HepG2 (cell line): ENCODE data around the gene TMEM256. TPM values are rescaled to one million over a fixed set of nuclear protein-coding genes. Genes with fewer than 3 reads are reported as not detected.
A peak's percentile ranks its signal among the peaks of the same experiment; 100 is the strongest.

Experiments used
- ATAC-seq: fragments of 200-7000 bp; cut with Tn5 transposase; 3 replicates; pipeline ENCODE4 v1.9.1; 2020; ENCODE audit warnings: mild to moderate bottlenecking, moderate library complexity
- BruUV-seq: library from RNA; stranded (reverse); fragments of 400-500 nt; replicated peaks from 2 replicates; lab custom pipeline; 2021; lab: Mats Ljungman, UMichigan
- CTCF ChIA-PET: fragments of 300-600 bp; formaldehyde crosslinking; extraction: SDS; loops from one replicate; lab custom pipeline; 2021; ENCODE audit warnings: low total read pairs, inconsistent platforms, low intra/inter-chr PET ratio; lab: Yijun Ruan, JAX
- POLR2A ChIA-PET: fragments of 350-600 bp; sonication (Branson Sonifier 250); formaldehyde crosslinking; loops from one replicate; lab custom pipeline; 2020; ENCODE audit warnings: antibody characterized with exemption, inconsistent platforms; lab: Yijun Ruan, JAX
- DNase-seq: peaks from one replicate; pipeline ENCODE4 v3.0.0-alpha.2; 2015; ENCODE audit warnings: low spot score
- FAIRE-seq: peaks from 3 replicates; lab custom pipeline; 2011; peaks lifted over from hg19 to GRCh38; lab: Jason Lieb, UNC
- H2AFZ ChIP-seq: one replicate; pipeline ENCODE4 v1.6.1; 2011; ENCODE audit warnings: low read length, inconsistent platforms
- H3K27ac ChIP-seq: fragments of 300-600 bp; 3 replicates; pipeline ENCODE4 v1.8.0; 2011; ENCODE audit warnings: mixed run types, mild to moderate bottlenecking, mixed read lengths, low read length, inconsistent platforms; ENCODE audit not compliant: insufficient read depth; ENCODE audit errors: extremely low read length
- H3K27me3 ChIP-seq, 2 experiments: fragments of 200-600 bp in 1 of 2; 2 replicates in 1 of 2; 3 replicates in 1 of 2; pipeline versions ENCODE4 v1.6.0 to v1.8.0; 2011; ENCODE audit warnings: low read length in 2 of 2, mild to moderate bottlenecking in 2 of 2, moderate library complexity in 2 of 2, inconsistent platforms in 1 of 2; ENCODE audit not compliant: insufficient read depth in 2 of 2, control insufficient read depth in 1 of 2
- H3K36me3 ChIP-seq, 2 experiments: fragments of 200-600 bp in 1 of 2; replicated peaks in 1 of 2; 2 replicates in 1 of 2; 3 replicates in 1 of 2; pipeline versions ENCODE4 v1.5.1 to v1.8.0; 2011; ENCODE audit warnings: low read length in 2 of 2, inconsistent platforms in 1 of 2; ENCODE audit not compliant: insufficient read depth in 2 of 2, control insufficient read depth in 1 of 2
- H3K4me1 ChIP-seq: 2 replicates; pipeline ENCODE4 v1.5.1; 2012; ENCODE audit warnings: low read length, inconsistent platforms; ENCODE audit not compliant: insufficient read depth
- H3K4me2 ChIP-seq: 2 replicates; pipeline ENCODE4 v1.6.0; 2011; ENCODE audit warnings: low read depth, low read length, inconsistent platforms
- H3K4me3 ChIP-seq, 3 experiments: fragments of 200-600 bp in 1 of 3; sonication (generic), shearing (Covaris generic) in 1 of 3; replicated peaks in 1 of 3; 2 replicates each; pipeline ENCODE4 v1.5.1; 2011 to 2016; ENCODE audit warnings: low read length in 3 of 3, inconsistent platforms in 2 of 3, low read depth in 2 of 3, mild to moderate bottlenecking in 2 of 3, control low read depth in 1 of 3, mixed read lengths in 1 of 3; ENCODE audit not compliant: insufficient read depth in 1 of 3
- H3K79me2 ChIP-seq: one replicate; pipeline ENCODE4 v1.6.1; 2011; ENCODE audit warnings: low read length, inconsistent platforms; ENCODE audit not compliant: insufficient read depth
- H3K9ac ChIP-seq: 2 replicates; pipeline ENCODE4 v1.6.0; 2011; ENCODE audit warnings: mild to moderate bottlenecking, low read depth, low read length, inconsistent platforms; ENCODE audit not compliant: insufficient read depth
- H3K9me3 ChIP-seq: 2 replicates; pipeline ENCODE4 v1.5.1; 2012; ENCODE audit warnings: mild to moderate bottlenecking, low read length
- H4K20me1 ChIP-seq: 2 replicates; pipeline ENCODE4 v1.6.0; 2011; ENCODE audit warnings: inconsistent platforms, mild to moderate bottlenecking, low read length, moderate library complexity; ENCODE audit not compliant: insufficient read depth
- ARNTL ChIP-seq: sonication (generic); formaldehyde crosslinking; IDR thresholded peaks from 2 replicates; pipeline ENCODE4 v1.4.0; 2020; ENCODE audit warnings: mild to moderate bottlenecking, missing genetic modification reagents
- ATF7 ChIP-seq, 2 experiments: fragments of 450-650 bp in 1 of 2; sonication (generic) in 1 of 2; formaldehyde crosslinking in 1 of 2; IDR thresholded peaks; 2 replicates each; pipeline versions ENCODE4 v1.4.0 to v1.6.1; 2016 to 2020; ENCODE audit warnings: antibody characterized with exemption in 1 of 2, mild to moderate bottlenecking in 1 of 2, missing genetic modification reagents in 1 of 2
- CREB1 ChIP-seq, 2 experiments: fragments of 450-650 bp in 1 of 2; IDR thresholded peaks; 2 replicates each; pipeline ENCODE4 v1.6.1; 2016 to 2017; ENCODE audit warnings: control low read depth in 1 of 2, mild to moderate bottlenecking in 1 of 2, missing compliant biosample characterization in 1 of 2, missing genetic modification characterization in 1 of 2
- FIP1L1 ChIP-seq: fragments of 200-400 bp; formaldehyde crosslinking; IDR thresholded peaks from 2 replicates; pipeline ENCODE4 v1.6.1; 2018; ENCODE audit warnings: low read depth, mild to moderate bottlenecking, low read length, moderate library complexity, borderline replicate concordance; ENCODE audit not compliant: insufficient read depth
- GPBP1L1 ChIP-seq: sonication (generic); formaldehyde crosslinking; IDR thresholded peaks from 2 replicates; pipeline ENCODE4 v1.5.0; 2020; ENCODE audit warnings: mild to moderate bottlenecking, missing genetic modification reagents
- HIVEP1 ChIP-seq: sonication (generic); formaldehyde crosslinking; IDR thresholded peaks from 2 replicates; pipeline ENCODE4 v1.4.0; 2020; ENCODE audit warnings: mild to moderate bottlenecking, missing genetic modification reagents
- ZBTB14 ChIP-seq: sonication (generic); formaldehyde crosslinking; IDR thresholded peaks from 2 replicates; pipeline ENCODE4 v1.4.0; 2020; ENCODE audit warnings: missing genetic modification reagents
- ZNF329 ChIP-seq: sonication (generic); formaldehyde crosslinking; IDR thresholded peaks from 2 replicates; pipeline ENCODE4 v1.9.0; 2021; ENCODE audit warnings: low read depth, mild to moderate bottlenecking, missing genetic modification reagents
- ZNF350 ChIP-seq: sonication (generic); formaldehyde crosslinking; IDR thresholded peaks from 2 replicates; pipeline ENCODE4 v1.4.0; 2020; ENCODE audit warnings: mild to moderate bottlenecking, low read depth, missing genetic modification reagents, borderline replicate concordance
- ZNF484 ChIP-seq: sonication (generic); formaldehyde crosslinking; IDR thresholded peaks from 2 replicates; pipeline ENCODE4 v1.5.1; 2020; ENCODE audit warnings: mild to moderate bottlenecking, low read depth, missing genetic modification reagents, borderline replicate concordance
- ZNF75D ChIP-seq: sonication (generic); formaldehyde crosslinking; IDR thresholded peaks from 2 replicates; pipeline ENCODE4 v1.8.1; 2023; ENCODE audit warnings: missing genetic modification reagents, mild to moderate bottlenecking, borderline replicate concordance
- WGBS: methylation state at CpG from one replicate; pipeline ENCODE4 v1.1.6; 2017; ENCODE audit warnings: low lambda C conversion rate; 5-methylcytosine and 5-hydroxymethylcytosine counted together
- in situ Hi-C: cut with HindIII; loops from 2 replicates; pipeline ENCODE4 v1.10.0; 2017; ENCODE audit warnings: low pct_unique_long_range_greater_than_20kb; ENCODE audit not compliant: extremely low pct_ligation_motif_present
- intact Hi-C: fragments of 100-400 bp; cut with micrococcal nuclease; formaldehyde crosslinking; loops from one replicate; pipeline ENCODE4 v1.10.0; 2022; ENCODE audit not compliant: unreplicated experiment
- polyA plus RNA-seq, 8 experiments: library from polyadenylated mRNA; depleted of rRNA in 3 of 8; stranded (reverse) in 7 of 8; unstranded in 1 of 8; fragments of >200 nt; fragmentation: Illumina TruSeq in 4 of 8; extraction: Trizol in 4 of 8; gene quantifications; 2 replicates each; pipeline versions ENCODE4 v1.2.1 to v1.2.3, GENCODE V29; 2011 to 2016; ENCODE audit warnings: low read depth in 4 of 8, missing spikeins in 1 of 8, mixed read lengths in 1 of 8; ENCODE audit not compliant: insufficient read depth in 1 of 8
- total RNA-seq, 5 experiments: library from RNA; depleted of rRNA; stranded (reverse); fragments of >200 nt; fragmentation: Illumina TruSeq; extraction: Trizol; gene quantifications; 2 replicates each; pipeline ENCODE4 v1.2.3, GENCODE V29; 2016; ENCODE audit warnings: low read depth in 1 of 5
- TF ChIP-seq, protein P1 (sequence below): sonication (generic); formaldehyde crosslinking; IDR thresholded peaks from 2 replicates; pipeline ENCODE4 v1.4.0; 2020; ENCODE audit warnings: missing genetic modification reagents
- TF ChIP-seq, protein P2 (sequence below): IDR thresholded peaks from 2 replicates; pipeline ENCODE4 v1.6.1; 2018; ENCODE audit warnings: missing genetic modification reagents, mild to moderate bottlenecking, missing compliant biosample characterization

TMEM256 gene
- total and polyA plus RNA-seq, 2 of the 13 experiments (the other 11 are each of a cell fraction or from before 2014, with no cell fraction given): 231 to 252 TPM

- no peaks in the 10 kb centered on the region for H4K20me1 ChIP-seq
- FAIRE-seq (no peak), DNase-seq (no peak), ATAC-seq (no peak)
- no peak overlapping the region for H3K4me2 ChIP-seq
- no peaks in the 10 kb centered on the region for H3K36me3 ChIP-seq
- no peak overlapping the region for H3K27ac ChIP-seq
- intact Hi-C loops: no loop called here
- in situ Hi-C loops: no loop called here
- H2AFZ ChIP-seq: no peak overlapping the region
- H3K9ac ChIP-seq: no peak overlapping the region
- no peak overlapping the region for H3K4me3 ChIP-seq
- CTCF ChIA-PET: no interaction called here
- 0 out of 2 replicates have a peak, but pooled peaks cover 11% of the 10 kb centered on the region for H3K4me1 ChIP-seq
- no peaks in the 10 kb centered on the region for H3K9me3 ChIP-seq
- no TSS peak for BruUV-seq
- no peaks in the 10 kb centered on the region for H3K79me2 ChIP-seq
- POLR2A ChIA-PET: no interaction called here
- H3K27me3 ChIP-seq: peaks cover 1 to 5% of the 10 kb centered on the region in 2 experiments; a peak in 1 of 5 replicates
- TF ChIP-seq ZNF484 (CRISPR knock-in tag): no peak
- TF ChIP-seq ATF7 (IDR thresholded peaks at IDR 0.05): peak; percentile 95
- no peak for TF ChIP-seq ATF7 (CRISPR knock-in tag; IDR thresholded peaks at IDR 0.05)
- peak; percentile 78 for TF ChIP-seq CREB1 (IDR thresholded peaks at IDR 0.05)
- no peak for TF ChIP-seq CREB1 (CRISPR knock-in tag; IDR thresholded peaks at IDR 0.05)
- no peak for TF ChIP-seq ZNF350 (CRISPR knock-in tag)
- TF ChIP-seq GPBP1L1 (CRISPR knock-in tag): no peak
- 91% methylated on average over 23 of the region's 23 CpGs for WGBS
Measured at GRCh38 chr17:7415784-7416183, 11.9 kb upstream of the TMEM256 start.

DNA sequence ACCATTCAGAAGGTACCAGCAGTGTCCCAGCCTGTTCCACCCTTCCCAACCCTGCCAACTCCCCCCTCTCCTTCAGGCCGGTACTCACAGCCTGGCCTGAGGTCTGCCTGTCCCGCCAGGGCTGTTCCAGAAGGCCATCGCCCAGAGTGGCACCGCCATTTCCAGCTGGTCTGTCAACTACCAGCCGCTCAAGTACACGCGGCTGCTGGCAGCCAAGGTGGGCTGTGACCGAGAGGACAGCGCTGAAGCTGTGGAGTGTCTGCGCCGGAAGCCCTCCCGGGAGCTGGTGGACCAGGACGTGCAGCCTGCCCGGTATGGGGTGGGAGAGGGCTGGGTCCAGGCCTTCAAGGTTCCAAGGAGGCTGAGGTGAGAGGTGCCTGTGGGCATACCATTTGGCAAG lies 10.9 kb upstream of the TMEM256 start:
- no peak for ATAC-seq
- Histone ChIP-seq H2AFZ (no peak overlapping the region), H3K9ac (no peak overlapping the region), H3K36me3 (no peaks in the 10 kb centered on the region), H3K79me2 (no peaks in the 10 kb centered on the region), H3K4me1 (0 out of 2 replicates have a peak, but pooled peaks cover 2% of the 10 kb centered on the region), H3K27me3 (no peaks in the 10 kb centered on the region), H3K4me3 (no peak overlapping the region), H3K9me3 (no peaks in the 10 kb centered on the region), H3K4me2 (no peak overlapping the region), H3K27ac (no peak overlapping the region), H4K20me1 (no peaks in the 10 kb centered on the region)
- CTCF ChIA-PET: no interaction called here
- DNase-seq: no peak
- POLR2A ChIA-PET: no interaction called here
- in situ Hi-C loops (no loop called here), intact Hi-C loops (no loop called here)
- WGBS: 87% methylated on average over 7 of the region's 14 CpGs
- BruUV-seq: no TSS peak
- no peak for FAIRE-seq
- TF ChIP-seq ZBTB14 (no peak), ZNF350 (CRISPR knock-in tag) (no peak), ZNF329 (CRISPR knock-in tag) (no peak), ARNTL (no peak), HIVEP1 (CRISPR knock-in tag) (no peak), ZNF75D (no peak), FIP1L1 (no peak)
- TF ChIP-seq, protein P1, sequence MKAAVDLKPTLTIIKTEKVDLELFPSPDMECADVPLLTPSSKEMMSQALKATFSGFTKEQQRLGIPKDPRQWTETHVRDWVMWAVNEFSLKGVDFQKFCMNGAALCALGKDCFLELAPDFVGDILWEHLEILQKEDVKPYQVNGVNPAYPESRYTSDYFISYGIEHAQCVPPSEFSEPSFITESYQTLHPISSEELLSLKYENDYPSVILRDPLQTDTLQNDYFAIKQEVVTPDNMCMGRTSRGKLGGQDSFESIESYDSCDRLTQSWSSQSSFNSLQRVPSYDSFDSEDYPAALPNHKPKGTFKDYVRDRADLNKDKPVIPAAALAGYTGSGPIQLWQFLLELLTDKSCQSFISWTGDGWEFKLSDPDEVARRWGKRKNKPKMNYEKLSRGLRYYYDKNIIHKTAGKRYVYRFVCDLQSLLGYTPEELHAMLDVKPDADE (CRISPR knock-in tag): no peak
- TF ChIP-seq, protein P2, sequence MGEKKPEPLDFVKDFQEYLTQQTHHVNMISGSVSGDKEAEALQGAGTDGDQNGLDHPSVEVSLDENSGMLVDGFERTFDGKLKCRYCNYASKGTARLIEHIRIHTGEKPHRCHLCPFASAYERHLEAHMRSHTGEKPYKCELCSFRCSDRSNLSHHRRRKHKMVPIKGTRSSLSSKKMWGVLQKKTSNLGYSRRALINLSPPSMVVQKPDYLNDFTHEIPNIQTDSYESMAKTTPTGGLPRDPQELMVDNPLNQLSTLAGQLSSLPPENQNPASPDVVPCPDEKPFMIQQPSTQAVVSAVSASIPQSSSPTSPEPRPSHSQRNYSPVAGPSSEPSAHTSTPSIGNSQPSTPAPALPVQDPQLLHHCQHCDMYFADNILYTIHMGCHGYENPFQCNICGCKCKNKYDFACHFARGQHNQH (CRISPR knock-in tag): no peak
